Measurements from ENCODE around the gene MASP1.

DNA sequence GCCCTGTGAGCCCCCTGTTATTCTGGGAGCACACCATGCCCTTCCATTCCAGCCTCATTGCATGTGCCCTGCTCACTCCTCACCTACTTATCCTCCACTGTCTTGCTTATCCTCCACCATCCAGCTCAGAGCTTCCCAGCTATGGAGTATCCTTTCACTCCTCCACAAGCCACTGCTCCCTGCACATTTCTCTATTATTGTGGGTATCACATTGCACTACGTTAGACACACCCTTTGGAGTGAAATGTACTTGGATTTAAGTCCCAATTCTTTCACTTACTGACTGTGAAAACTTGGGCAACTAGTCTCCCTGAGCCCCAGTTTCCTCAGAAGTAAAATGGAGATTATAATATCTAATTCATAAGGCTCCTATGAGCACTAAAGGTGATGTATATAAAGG lies 4.3 kb downstream of the MASP1 start:
- TF ChIP-seq CTCF (optimal IDR thresholded peaks at IDR 0.05 in 1 of 3, IDR thresholded peaks at IDR 0.05 in 1 of 3, conservative IDR thresholded peaks at IDR 0.05 in 1 of 3; ENCODE audit: extremely low read depth in 1 of 3, insufficient read depth in 2 of 3, low read length in 3 of 3) (no peak), EZH2 (IDR thresholded peaks at IDR 0.05; ENCODE audit: low read length) (no peak)
